ENCODE measurements around the gene TTLL10.

Gene TTLL10

DNA sequence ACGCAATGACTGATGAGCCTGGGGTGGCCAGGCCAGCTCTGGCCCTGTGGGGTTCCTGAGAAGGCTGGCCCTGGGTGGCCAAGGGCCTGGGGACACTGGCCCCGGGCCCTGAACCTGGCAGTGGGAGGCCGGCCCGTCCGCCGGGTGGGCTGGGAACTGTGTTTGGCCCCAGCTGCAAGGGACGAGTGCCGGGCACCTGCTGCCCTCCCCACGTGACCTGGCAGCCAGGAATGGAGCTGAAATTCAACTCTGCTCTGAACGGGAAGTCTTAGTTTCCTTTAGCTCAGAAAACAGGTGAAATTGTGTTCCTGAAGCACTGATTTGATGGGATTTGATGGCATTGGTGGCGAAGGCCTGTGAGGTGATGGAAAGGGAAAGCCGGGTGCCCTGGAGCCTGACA lies 8.2 kb upstream of the TTLL10 start:
- Histone ChIP-seq H3K4me1 (ENCODE audit: insufficient read depth, low read length) (peaks cover 28% of the 10 kb centered on the region), H2AFZ (ENCODE audit: low read depth, low read length) (no peak overlapping the region), H3K4me3 (ENCODE audit: low read length) (no peak overlapping the region), H3K27me3 (ENCODE audit: insufficient read depth, low read length) (peaks cover 18% of the 10 kb centered on the region), H3K9me3 (ENCODE audit: low read length) (peaks cover 2% of the 10 kb centered on the region), H3K36me3 (ENCODE audit: insufficient read depth, low read length) (no peaks in the 10 kb centered on the region)

DNA sequence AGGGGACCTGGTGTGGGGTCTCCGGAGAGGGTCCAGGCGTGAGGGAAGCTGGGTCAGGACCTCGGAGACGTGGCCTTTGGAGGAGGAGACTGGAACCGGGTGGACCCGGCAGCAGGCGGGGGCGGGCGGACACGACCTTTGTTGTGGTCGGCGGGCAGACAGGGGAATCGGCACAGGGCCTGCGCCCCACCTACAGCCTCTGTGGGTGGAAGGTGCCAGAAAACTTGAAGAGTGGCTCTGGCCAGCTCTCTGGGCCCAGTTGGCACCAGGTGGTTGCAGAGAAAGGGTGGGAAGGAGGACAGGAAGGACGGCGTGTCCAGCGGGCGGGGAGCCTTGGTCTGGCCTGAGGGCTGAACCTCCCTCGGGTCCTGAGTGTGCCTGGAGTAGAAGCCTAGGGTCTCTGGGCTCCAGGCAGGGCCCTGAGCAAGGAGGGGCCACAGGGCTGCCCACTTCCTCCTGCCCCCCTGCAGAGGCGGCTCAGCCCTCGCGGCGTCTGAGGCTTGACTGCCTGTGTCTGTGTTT lies 7.7 kb upstream of the TTLL10 start:
- Histone ChIP-seq H3K9me3 (ENCODE audit: low read length) (peaks cover 2% of the 10 kb centered on the region), H3K4me1 (ENCODE audit: insufficient read depth, low read length) (peaks cover 28% of the 10 kb centered on the region), H3K4me3 (ENCODE audit: low read length) (no peak overlapping the region), H2AFZ (ENCODE audit: low read depth, low read length) (no peak overlapping the region), H3K27me3 (ENCODE audit: insufficient read depth, low read length) (peaks cover 21% of the 10 kb centered on the region), H3K36me3 (ENCODE audit: insufficient read depth, low read length) (no peaks in the 10 kb centered on the region)

- peaks cover 2% of the 10 kb centered on the region for H3K9me3 ChIP-seq (ENCODE audit: low read length)
- peaks cover 28% of the 10 kb centered on the region for H3K4me1 ChIP-seq (ENCODE audit: insufficient read depth, low read length)
- H3K27me3 ChIP-seq (ENCODE audit: insufficient read depth, low read length): peaks cover 27% of the 10 kb centered on the region
- no peak overlapping the region for H3K4me3 ChIP-seq (ENCODE audit: low read length)
- H3K36me3 ChIP-seq (ENCODE audit: insufficient read depth, low read length): no peaks in the 10 kb centered on the region
- no peak overlapping the region for H2AFZ ChIP-seq (ENCODE audit: low read depth, low read length)
Measured at GRCh38 chr1:1166642-1167397, 6.9 kb upstream of the TTLL10 start.

DNA sequence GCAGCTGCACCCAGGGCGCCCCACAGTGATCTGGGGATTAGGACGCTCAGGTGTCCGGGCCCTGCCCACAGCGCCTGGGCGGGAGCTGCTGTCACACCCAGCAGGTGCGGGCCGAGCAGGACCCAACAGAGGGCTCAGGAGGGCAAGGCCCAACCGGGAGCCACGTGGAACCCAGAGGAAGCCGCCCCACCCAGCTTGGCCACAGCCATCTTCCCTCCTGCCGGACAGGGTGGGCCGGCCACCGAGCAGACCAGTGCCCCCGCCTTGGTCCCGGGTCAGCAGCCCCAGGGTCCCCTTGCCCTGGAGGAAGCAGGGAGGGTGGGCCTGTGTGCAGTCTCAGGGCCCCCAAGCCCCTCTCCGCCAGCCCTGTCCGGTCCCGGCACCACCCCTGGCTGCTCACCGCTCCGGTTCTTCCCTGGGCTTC lies 6.3 kb upstream of the TTLL10 start:
- H3K9me3 ChIP-seq (ENCODE audit: low read length): peaks cover 2% of the 10 kb centered on the region
- H3K4me3 ChIP-seq (ENCODE audit: low read length): no peak overlapping the region
- peaks cover 28% of the 10 kb centered on the region for H3K4me1 ChIP-seq (ENCODE audit: insufficient read depth, low read length)
- H3K36me3 ChIP-seq (ENCODE audit: insufficient read depth, low read length): no peaks in the 10 kb centered on the region
- peaks cover 31% of the 10 kb centered on the region for H3K27me3 ChIP-seq (ENCODE audit: insufficient read depth, low read length)
- H2AFZ ChIP-seq (ENCODE audit: low read depth, low read length): no peak overlapping the region

DNA sequence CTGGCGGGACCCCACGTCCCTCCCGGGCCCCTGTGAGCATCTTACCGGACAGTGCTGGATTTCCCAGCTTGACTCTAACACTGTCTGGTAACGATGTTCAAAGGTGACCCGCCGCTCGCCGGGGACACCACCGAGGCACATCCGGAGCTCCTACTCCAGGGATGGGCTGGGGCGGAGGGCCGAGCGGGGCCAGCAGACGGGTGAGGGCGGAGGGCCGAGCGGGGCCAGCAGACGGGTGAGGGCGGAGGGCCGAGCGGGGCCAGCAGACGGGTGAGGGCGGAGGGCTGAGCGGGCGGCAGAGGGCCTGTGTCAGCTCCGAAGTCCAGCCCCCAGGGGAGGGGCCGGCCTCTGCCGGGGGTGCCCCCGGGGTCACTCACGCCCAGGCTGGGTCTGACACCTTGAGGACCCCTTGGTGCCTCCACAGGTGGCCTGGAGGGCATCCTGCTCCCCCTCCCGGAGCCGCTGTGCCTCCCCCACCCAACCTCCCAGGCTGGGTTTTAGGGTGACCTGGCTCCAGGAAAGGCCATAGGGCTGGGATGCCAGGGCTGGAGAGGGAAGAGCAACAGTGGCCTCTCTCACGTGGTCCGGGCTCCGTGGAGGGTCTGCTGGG lies 5.7 kb upstream of the TTLL10 start:
- Histone ChIP-seq H2AFZ (ENCODE audit: low read depth, low read length) (no peak overlapping the region), H3K36me3 (ENCODE audit: insufficient read depth, low read length) (no peaks in the 10 kb centered on the region), H3K4me1 (ENCODE audit: insufficient read depth, low read length) (peaks cover 28% of the 10 kb centered on the region), H3K9me3 (ENCODE audit: low read length) (peaks cover 2% of the 10 kb centered on the region), H3K27me3 (ENCODE audit: insufficient read depth, low read length) (peaks cover 32% of the 10 kb centered on the region), H3K4me3 (ENCODE audit: low read length) (no peak overlapping the region)

DNA sequence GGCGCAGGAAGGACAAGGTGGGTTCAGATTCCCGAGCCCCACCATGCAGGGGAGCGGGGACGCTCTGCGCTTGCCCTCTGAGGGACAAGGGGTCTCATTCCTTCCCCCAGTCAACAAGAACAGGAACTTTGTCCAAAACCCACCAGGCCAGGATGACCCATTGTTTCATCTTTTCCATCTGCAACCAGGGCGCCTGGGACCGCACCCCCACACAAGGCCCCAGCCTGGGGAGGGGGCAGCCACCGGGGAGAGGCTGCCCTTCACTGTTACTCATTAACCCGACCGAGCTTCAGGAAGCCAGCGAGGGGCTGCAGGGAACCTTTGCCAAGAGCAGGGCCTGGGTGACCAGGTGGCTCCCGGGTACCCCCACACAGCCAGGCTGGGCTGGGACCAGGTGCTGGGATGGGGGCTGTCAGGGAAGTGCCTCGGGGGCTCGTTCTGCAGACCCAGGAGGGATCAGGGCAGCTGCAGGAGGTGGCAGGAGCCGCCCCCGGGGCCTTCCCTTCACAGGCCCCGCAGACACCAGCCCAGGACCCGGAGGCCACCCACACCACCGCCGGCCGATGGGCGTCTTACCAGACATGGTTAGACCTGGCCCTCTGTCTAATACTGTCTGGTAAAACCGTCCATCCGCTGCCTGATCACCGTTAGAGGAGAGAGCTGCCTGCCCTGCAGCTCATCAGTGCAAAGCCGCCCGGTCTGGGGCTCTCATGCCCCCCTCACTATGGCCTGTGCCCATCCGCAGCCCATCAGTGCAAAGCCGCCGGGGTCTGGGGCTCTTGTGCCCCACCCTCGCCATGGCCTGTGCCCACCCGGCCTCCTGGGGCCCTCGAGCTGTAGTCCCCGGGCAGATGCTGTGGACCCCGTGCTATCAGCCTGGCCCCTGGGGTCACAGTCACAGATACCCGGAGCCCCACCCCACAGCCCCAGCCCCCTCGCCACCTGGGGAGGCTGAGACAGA lies 4.9 kb upstream of the TTLL10 start:
- Histone ChIP-seq H3K9me3 (ENCODE audit: low read length) (no peaks in the 10 kb centered on the region), H3K36me3 (ENCODE audit: insufficient read depth, low read length) (no peaks in the 10 kb centered on the region), H3K4me1 (ENCODE audit: insufficient read depth, low read length) (peaks cover 35% of the 10 kb centered on the region), H3K4me3 (ENCODE audit: low read length) (no peak overlapping the region), H3K27me3 (ENCODE audit: insufficient read depth, low read length) (peaks cover 35% of the 10 kb centered on the region), H2AFZ (ENCODE audit: low read depth, low read length) (no peak overlapping the region)

DNA sequence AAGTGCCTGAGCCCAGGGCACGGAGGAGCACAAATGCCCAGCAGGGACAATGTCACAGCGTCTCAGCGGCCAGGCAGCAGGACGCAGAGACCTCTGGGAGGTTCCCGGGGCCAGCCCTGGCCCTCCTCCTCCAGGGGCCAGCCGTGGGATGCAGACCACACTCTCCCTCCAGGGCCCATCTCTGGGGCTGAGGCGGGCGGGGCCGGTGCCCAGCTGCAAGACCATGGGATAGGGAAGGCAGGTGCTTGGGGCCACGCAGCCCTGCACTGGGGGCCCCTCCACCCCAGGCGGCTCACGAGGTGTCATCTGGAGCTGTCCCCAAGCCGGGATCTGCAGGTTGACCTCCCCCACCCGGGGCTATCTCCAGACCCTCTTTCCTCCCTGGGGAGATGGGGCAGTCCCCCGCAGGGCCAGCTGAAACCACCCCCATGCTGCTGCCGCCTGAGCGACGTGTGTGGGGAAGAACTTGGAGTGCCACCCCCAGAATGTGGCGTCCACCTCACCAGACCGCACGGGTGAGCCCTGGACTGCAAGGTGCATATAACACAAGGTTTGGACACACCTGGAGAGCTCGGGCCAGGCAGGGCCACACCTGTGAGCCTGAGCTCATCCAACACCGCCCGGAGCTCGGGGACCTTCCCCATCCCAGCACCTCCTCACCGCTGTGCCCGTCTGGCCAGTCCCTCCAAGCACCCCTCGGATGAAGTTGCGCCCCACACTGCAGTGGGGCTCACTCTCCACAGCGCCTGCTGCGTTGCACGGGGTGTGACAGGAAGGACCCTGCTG lies 4.1 kb upstream of the TTLL10 start:
- Histone ChIP-seq H3K9me3 (ENCODE audit: low read length) (no peaks in the 10 kb centered on the region), H3K27me3 (ENCODE audit: insufficient read depth, low read length) (peaks cover 40% of the 10 kb centered on the region), H2AFZ (ENCODE audit: low read depth, low read length) (no peak overlapping the region), H3K4me3 (ENCODE audit: low read length) (no peak overlapping the region), H3K4me1 (ENCODE audit: insufficient read depth, low read length) (peaks cover 35% of the 10 kb centered on the region), H3K36me3 (ENCODE audit: insufficient read depth, low read length) (no peaks in the 10 kb centered on the region)

GRCh38 chr1:1170215-1171091 lies 3.2 kb upstream of the TTLL10 start:
- peaks cover 35% of the 10 kb centered on the region for H3K4me1 ChIP-seq (ENCODE audit: insufficient read depth, low read length)
- no peaks in the 10 kb centered on the region for H3K36me3 ChIP-seq (ENCODE audit: insufficient read depth, low read length)
- H3K4me3 ChIP-seq (ENCODE audit: low read length): no peak overlapping the region
- H3K27me3 ChIP-seq (ENCODE audit: insufficient read depth, low read length): peaks cover 43% of the 10 kb centered on the region
- H3K9me3 ChIP-seq (ENCODE audit: low read length): no peaks in the 10 kb centered on the region
- H2AFZ ChIP-seq (ENCODE audit: low read depth, low read length): no peak overlapping the region

GRCh38 chr1:1171161-1171545 lies 2.5 kb upstream of the TTLL10 start:
- Histone ChIP-seq H3K4me3 (ENCODE audit: low read length) (no peak overlapping the region), H3K27me3 (ENCODE audit: insufficient read depth, low read length) (peaks cover 43% of the 10 kb centered on the region), H3K4me1 (ENCODE audit: insufficient read depth, low read length) (peaks cover 29% of the 10 kb centered on the region), H2AFZ (ENCODE audit: low read depth, low read length) (no peak overlapping the region), H3K9me3 (ENCODE audit: low read length) (no peaks in the 10 kb centered on the region), H3K36me3 (ENCODE audit: insufficient read depth, low read length) (no peaks in the 10 kb centered on the region)

DNA sequence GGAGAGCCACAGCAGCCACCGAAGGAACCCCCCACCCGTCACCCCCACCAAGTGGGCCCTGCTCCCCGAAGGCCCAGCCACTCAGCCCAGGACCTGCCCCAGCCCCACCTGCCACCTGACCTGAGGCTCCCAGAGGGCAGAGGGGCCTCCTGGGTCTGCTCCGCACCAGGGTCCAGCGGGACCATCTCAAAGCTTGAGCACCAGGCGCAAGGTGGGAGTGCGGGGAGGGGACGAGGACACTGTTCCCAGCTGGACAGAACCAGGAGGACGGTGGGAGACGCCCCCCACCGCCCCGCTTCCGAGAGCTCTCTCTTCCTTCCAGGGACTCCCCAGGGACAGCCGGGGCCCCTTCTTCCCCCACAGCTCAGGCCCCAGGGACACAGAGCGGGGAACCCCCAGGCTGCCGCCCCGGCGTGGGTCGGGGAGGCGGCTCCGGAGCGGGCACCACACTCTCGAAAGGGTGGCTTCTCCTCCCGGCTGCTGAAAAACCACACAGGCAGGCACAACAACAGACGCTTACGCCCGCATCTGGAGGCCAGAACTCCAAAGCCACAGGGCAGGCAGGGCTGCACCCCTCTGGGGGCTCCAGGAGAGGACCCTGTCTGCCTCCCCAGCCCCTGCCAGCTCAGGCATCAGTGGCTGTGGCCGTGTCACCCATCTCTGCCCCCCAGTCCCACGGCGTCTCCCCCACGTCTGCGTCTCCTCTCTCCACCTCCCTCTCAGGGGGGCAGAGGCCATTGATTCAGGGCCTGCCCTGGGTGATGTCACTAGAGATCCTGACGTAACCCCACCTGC lies 1.9 kb upstream of the TTLL10 start:
- Histone ChIP-seq H3K27me3 (ENCODE audit: insufficient read depth, low read length) (peaks cover 49% of the 10 kb centered on the region), H3K9me3 (ENCODE audit: low read length) (no peaks in the 10 kb centered on the region), H2AFZ (ENCODE audit: low read depth, low read length) (no peak overlapping the region), H3K36me3 (ENCODE audit: insufficient read depth, low read length) (no peaks in the 10 kb centered on the region), H3K4me1 (ENCODE audit: insufficient read depth, low read length) (peaks cover 24% of the 10 kb centered on the region), H3K4me3 (ENCODE audit: low read length) (no peak overlapping the region)

- Histone ChIP-seq H3K36me3 (ENCODE audit: insufficient read depth, low read length) (no peaks in the 10 kb centered on the region), H3K4me3 (ENCODE audit: low read length) (no peak overlapping the region), H3K9me3 (ENCODE audit: low read length) (no peaks in the 10 kb centered on the region), H2AFZ (ENCODE audit: low read depth, low read length) (no peak overlapping the region), H3K4me1 (ENCODE audit: insufficient read depth, low read length) (peaks cover 20% of the 10 kb centered on the region), H3K27me3 (ENCODE audit: insufficient read depth, low read length) (peaks cover 61% of the 10 kb centered on the region)
Measured at GRCh38 chr1:1173061-1173792, 453 bp upstream of the TTLL10 start.

Data from neuron (in vitro differentiated cells).